Left colon (tissue), 2 donors: ENCODE measurements around the gene KCNQ5. TPM values are rescaled to one million over a fixed set of nuclear protein-coding genes. Genes with fewer than 3 reads are reported as not detected.

Experiments
- ATAC-seq: fragments of 200-7000 bp; cut with Tn5 transposase; one replicate; pipeline ENCODE4 v1.9.1; 2020; ENCODE audit warnings: mild to moderate bottlenecking, moderate library complexity
- DNase-seq, 2 donors: peaks; one replicate each; pipeline ENCODE4 v3.0.0-alpha.2; 2020
- intact Hi-C, 2 donors: fragments of 100-400 bp; cut with DNase I in 1 of 2; cut with micrococcal nuclease in 1 of 2; formaldehyde crosslinking; loops; one replicate each; pipeline versions ENCODE4 v1.11.2 to v1.14.0; 2022; cut with DNase I, micrococcal nuclease
- total RNA-seq, 2 donors: library from RNA; stranded (reverse); fragmentation: NEBNext Ultra II Directional; extraction: Animal tissue kit (Norgen Biotek cat#: 25700); gene quantifications; one replicate each; pipeline ENCODE4 v1.2.1, GENCODE V29; 2021
- donor health status: DM: no; HTN: no; CAD: no.
- donor health status: DM: yes; HTN: yes; CAD: no.

Gene KCNQ5
- total RNA-seq, 2 donors from 2014 or later: 0.47 TPM; not detected in 1

DNA sequence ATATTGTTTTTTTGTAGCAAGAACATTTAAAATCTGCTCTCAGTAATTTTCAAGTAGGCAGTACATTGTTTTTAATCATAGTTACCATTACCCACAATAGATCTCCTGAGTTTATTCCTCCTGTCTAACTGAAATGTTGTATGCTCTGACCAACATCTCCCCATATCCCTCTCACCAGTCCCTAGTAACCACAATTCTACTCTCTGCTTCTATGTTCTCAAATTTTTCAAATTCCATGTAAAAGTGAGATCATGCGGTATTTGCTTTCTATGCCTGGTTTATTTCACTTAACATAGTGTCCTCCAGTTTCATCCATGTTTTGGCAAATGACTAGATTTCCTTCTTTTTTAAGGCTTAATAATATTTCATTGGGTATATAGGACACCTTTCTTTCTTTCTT, 300.5 kb downstream of the KCNQ5 start:
- ATAC-seq (no peak), DNase-seq (no peak)
- intact Hi-C loops: no loop called here

DNA sequence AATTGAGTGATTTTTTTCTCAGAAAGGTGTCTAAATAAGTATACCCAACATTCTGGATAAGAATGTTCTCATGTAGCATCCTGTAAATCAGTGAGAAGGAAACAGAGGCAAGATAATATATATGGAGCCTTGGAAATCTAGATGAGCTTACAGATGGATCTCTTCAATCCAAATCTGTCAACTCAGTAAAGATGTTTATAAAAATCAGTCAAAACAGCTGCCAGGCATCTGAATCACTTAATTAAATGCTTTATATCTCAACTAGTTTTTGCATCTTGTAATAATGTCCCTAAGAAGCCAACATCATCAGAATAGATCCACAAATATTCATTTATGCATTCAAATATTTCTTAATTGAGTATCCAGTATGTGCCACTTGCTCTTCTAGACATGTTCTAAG, 303.3 kb downstream of the KCNQ5 start:
- intact Hi-C loops: no loop called here
- ATAC-seq: no peak

DNA sequence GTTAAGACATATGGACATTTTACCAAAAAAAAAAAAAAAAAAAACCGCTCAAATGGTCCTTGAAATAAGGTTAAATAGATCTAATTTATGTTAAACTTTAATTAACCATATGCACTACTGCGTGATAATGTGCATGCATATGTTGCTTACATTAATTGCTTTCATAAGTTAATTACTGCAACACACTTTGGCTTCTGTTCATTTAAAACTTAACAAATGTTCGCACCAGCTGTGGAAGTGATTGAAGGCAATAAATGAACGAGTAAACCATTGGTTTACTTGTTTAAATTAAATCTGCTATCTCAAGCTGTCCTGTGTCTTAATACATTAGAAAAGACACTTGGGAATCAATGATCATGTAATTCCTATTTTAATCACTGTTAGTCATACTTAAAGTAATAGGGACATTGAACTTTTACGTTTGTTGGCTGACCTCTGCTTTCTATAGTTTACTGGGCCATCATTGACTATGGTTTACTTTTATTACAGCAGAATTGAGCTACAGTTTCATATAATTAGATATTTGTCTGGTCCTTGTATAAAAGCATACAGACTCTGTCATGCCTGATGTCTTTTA, 308.8 kb downstream of the KCNQ5 start:
- intact Hi-C loops: no loop called here
- DNase-seq (no peak), ATAC-seq (no peak)

More for the DNA sequence above, 303.3 kb downstream of the KCNQ5 start:
- DNase-seq: no peak

DNA sequence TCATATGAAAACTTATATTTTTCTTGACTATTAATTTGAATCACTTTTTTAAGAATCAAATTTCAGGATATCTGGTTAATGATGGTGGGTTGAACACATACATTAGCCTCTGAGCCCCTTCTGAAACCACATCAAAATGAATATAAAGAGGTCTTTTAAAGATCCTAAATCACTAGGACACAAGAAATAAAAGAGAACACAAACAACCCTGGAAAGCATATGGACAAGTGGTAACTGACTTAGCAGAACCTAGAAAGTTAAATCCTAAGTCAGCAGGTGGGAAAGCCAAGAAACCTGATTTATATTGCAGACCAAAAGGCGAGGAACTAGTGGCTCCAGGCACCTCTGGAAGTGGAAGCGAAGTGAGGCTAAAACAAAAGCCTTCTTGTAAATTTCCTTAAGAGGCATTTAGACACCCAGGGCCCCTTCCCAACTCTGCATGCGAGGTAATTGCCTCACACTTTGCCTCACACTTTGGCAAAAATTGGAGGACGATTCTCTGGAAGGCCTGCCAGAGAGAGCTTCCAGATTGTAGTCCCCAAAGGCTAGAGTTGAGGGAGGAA, 309.5 kb downstream of the KCNQ5 start:
- intact Hi-C loops: no loop called here
- DNase-seq (no peak), ATAC-seq (no peak)

DNA sequence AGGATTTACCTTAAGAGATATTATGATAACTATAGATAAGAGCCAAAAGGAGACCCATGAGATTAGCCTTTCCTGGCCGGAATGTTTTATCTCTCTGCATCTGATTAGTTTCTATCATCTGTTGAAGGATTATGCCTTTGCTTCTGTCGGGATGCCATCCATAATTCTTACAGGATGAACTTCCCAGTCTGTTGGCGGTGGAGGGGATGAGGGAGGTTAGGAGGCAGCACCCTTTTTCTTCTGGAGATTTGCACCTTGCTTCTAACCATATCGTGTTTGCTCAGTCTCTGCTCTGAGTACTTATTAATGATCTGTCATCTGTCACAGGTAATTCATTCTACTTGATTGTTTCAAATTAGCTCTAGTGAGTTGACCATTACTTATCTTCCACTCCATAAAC, 311.4 kb downstream of the KCNQ5 start:
- DNase-seq: no peak
- no peak for ATAC-seq
- intact Hi-C loops: no loop called here

DNA sequence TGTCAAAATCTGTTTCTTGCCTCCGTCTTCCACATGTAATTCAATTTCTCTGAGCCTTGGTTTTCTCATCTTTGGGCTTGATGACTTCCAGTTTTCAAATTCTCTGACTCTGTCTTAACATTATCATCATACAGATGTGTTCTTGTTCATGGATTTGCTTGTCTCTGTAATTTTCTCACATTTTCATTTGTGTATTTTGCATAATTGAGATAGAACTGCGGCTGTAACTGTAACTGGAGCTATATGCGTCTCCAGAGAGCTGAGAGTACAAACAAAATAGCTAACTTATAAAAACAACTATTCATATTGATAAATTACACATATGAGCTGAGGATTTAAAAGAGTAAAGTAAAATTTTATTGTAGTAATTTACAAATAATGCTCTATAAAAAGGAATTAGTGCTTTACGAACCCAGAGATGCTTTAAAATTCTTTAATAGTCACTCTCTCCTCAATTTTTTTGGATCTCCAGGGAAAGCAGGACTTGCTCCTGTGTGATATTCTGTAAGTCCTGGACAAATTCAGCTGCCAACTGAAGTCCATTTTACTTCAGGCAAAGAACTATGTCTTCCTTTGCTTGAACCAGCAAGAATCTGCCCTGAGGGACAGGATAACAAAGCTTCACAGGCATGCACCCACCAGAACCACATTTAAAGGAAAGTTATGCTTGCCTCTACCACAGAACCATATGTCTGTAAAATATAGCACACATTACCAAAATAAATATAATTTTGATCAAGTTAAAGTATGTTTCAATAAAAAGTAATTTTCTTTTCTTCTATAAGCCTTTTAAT, 315.1 kb downstream of the KCNQ5 start:
- intact Hi-C loops: no loop called here

DNA sequence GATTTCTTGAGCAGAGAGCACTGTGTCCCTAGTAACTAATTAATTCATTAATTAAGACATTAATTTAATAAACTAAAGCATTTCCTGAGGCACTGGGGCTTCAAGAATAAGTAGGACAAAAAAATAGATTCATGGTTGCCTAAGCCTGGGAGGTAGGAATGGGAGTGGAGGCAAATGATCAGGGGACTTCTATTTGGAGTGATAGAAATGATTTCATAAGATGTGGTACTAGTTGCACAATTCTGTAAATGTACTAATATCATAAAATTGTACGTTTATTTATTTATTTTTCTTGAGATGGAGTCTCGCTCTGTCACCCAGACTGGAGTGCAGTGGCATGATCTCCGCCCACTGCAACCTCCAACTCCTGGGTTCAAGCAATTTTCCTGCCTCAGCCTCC, 316.2 kb downstream of the KCNQ5 start:
- ATAC-seq: no peak
- intact Hi-C loops: no loop called here
- DNase-seq: no peak

More for the DNA sequence above, 315.1 kb downstream of the KCNQ5 start:
- DNase-seq (no peak), ATAC-seq (no peak)

DNA sequence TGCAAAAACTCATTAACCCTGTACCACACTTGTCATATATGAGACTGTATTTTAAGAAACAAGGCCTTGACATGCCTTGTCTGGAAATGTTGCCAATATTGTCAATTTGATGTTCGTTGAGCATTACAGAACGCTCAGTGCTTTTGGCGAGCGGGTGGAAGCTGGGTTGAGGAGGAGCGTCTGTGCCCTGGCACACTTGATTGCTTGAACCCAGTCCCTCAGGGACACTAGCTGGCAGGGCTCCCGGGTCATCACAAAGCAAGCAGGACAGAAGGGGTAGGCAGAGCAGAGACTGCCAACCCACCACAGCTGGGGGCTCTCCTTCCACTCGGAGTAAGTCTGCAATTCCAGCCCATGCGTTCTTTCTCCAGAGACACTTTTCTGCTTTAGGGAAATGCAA, 317.1 kb downstream of the KCNQ5 start:
- DNase-seq (no peak), ATAC-seq (no peak)
- intact Hi-C loops: no loop called here

DNA sequence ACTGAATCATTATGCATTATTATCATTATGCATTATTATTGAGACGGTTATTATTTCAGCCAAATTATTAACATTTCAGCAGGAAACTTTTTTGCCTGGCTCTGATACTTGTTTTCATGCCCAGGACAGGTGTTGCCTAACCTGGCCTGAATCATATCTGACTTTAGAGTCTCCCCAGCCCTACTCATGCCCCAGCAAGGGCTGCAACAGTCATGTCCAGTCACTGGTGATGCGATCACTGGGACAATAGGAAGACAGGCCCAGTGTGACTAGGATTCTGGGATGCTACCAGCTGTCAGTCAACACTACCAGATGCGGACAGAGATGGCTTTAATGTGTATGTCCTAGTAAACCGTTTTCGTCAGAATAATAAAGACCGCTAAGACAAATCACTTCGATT, 318.4 kb downstream of the KCNQ5 start:
- no peak for ATAC-seq
- intact Hi-C loops: no loop called here
- no peak for DNase-seq

DNA sequence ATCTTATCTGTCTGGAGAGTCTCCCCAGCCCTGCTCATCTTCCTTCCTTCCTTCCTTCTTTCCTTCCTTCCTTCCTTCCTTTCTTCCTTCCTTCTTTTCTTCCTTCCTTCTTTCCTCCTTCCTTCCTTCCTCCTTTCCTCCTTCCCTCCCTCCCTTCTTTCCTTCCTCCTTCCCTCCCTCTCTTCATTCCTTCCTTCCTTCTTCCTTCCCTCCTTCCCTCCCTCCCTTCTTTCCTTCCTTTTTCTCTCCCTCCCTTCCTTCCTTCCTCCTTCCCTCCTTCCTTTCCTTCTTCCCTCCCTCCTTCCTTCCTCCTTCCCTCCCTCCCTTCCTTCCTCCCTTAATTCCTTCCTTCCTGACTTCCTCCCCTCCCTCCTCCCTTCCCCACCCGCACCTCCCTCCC, 319.4 kb downstream of the KCNQ5 start:
- ATAC-seq: no peak
- DNase-seq: no peak
- intact Hi-C loops: no loop called here

DNA sequence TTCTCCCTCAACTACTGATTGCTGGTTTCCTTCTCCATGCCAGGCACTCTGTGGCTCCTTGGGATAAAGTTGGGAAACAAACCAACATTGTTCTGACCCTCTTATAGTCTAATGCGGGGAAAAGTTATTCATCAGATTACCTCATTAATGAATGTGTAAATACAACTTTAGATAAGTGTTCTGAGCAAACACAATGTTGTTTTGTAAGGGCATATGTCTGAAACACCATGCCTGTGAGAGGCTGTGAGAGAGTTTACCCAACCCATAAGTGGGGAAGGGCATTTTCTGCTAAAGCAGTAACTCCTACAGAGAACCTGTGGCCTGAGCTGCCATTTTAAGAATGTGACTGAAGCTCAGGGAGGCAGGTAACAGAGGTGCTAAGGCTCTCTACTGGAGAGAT, 319.9 kb downstream of the KCNQ5 start:
- DNase-seq: no peak
- no peak for ATAC-seq
- intact Hi-C loops: no loop called here

DNA sequence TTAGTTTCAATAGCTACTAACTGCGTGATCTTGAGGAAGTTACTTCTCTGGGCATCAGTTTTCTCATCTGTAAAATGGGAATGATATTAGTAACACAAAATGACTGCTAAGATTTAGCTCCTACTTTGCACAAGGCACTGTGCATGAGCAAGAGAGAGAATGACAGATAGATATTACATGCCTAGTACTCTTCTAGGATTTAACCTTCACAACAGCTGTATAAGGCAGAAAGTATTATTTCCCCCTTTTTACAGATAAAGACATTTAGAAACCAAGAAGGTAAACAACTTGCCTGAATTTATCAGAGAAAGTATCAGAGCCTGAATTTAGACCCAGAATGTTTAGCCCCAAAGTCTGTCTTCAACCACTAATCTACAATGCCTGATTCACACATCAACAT, 321.8 kb downstream of the KCNQ5 start:
- no peak for ATAC-seq
- DNase-seq: no peak
- intact Hi-C loops: no loop called here

DNA sequence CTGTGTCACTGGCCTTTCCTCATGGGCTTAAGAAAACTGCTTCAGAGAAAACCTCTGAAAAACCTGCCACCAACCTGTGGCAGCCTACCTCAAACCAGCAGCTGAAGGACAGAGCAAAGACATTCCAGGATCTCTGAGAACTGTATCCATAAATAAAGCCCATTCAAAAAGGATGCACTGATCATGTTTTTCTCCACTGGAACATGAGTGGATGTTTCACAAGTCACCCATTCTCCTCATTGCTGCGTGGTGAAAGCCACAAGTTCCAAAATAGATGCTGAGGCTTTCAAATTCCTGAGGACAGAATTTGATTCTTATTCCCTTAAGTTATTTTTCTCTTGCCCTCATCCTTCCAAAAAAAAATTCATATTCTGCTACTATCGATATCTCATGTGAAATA, 322.8 kb downstream of the KCNQ5 start:
- ATAC-seq: no peak
- no peak for DNase-seq
- intact Hi-C loops: no loop called here

DNA sequence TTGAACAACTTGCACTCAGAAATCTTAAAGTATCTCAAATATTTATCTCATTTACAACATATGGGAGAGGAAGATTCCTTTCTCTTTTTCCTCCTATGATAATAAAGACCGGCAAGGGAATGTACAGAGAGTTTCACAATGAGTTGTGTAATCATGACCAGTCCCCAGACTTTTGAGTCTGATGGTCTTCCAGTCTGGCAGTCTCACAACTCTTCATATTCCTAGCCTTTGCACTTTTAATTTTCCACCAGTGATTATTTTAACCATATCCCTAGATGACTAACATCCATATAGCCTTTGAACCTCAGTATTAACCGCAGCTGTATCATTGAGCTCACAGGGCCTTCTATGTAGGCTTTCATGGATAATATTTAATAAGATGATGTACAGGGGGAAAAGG, 324.9 kb downstream of the KCNQ5 start:
- no peak for DNase-seq
- no peak for ATAC-seq
- intact Hi-C loops: no loop called here

DNA sequence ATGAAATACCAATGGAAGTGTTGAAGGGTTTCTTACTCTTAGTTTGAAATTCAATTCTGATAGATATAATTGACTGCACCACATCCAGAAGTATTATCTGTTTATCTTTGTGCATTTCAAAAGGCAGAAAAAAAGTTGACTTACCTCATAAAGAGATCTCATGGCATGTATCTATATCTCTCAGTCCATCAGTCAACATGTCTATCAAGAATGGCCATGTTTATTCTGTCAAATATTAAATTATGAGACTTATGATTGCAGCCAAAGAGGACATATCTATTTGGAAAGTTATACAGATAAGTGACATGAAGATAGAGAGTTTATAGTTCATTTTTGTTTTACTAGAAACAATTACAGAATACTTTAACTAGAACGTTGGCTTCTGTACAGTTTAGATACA, 325.7 kb downstream of the KCNQ5 start:
- intact Hi-C loops: no loop called here
- ATAC-seq: no peak
- no peak for DNase-seq

DNA sequence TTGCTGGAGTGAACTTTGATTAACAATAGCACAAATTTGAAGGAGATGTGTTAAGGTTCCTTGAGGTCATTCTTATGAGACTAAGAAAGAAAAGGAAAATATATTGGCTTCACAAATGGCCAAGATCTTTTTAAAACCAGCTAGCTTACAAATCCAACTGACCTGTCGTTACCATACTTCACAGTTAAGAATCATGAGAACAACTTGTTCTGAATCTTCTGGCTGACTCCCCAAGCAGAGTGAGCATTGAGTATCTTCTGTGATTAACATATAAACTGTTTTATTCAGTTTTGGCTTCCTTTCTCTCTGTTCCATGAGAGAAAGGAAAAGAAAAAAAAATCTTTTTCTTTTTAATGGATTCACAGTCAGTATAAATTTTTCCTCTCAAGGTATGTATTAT, 326.3 kb downstream of the KCNQ5 start:
- ATAC-seq: no peak
- no peak for DNase-seq
- intact Hi-C loops: no loop called here

DNA sequence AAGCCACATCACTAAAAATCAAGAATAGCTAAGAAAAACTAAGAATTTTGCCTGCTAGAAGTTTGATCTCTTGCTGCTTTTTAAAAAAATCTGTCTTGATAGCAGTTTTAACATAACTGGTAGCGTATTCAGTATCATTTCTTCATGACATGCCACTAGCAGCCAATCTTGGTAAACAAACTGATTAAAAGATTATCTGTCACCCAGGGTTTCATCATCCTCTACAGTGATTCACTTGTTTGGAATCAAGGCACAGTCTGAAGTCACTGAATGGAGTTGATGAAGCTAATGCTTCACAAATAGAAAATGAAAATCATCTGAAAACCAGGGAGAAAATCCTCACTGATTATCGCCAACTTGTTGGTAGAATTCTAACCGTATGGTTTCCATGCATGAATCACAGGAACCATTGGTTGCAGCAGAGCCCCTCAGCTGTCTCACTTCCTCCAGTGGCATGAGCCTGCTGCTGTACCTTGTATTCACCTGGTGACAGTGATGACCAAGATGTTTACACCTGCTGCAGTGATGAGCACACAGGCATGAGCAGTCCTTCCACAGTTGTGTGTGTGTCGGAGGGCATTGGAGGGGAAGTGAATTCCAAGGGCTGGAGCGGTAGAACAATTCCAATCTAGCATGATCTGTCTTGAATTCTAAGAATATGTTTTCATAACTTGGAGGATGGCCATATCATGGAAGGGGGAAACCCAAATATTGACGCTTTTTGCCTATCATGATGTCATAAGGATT, 328.4 kb downstream of the KCNQ5 start:
- no peak for DNase-seq
- intact Hi-C loops: no loop called here
- ATAC-seq: no peak

DNA sequence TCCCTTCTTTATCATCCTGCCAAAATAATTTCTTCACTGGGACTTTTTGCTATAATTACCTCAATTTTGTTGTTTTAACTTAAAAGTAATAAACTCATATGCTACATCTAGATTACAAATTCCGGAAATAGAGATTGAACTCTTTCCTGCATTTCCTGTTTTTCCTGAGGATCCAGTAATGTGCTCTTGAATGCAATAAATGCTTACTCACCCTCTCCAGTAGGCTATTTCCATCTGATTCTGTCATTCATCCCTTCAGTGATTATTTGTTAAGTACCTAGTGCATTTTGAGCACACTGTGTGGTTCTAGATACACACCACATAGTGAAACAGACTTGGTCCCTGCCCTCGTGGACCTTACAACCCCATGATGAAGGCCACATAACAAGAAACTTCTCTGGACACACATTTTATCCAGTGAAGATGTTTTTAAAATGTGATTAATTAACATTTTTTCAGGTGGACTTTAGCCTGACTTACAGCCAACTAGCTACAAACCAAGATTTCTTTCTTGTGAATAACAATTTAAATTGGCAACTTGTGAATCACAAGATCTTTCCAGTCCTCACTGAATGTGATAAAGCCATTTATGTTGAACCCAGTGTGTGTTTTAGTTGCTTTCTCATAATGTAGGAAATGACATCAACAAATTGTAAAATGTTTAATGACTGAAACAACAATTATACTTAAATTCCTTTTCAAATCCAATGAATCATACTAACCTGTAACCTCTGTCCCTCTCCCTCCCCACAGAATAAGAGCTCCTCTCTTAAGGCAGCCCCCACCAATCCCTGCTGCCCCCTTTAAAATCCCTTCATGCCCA, 331.2 kb downstream of the KCNQ5 start:
- intact Hi-C loops: no loop called here
- no peak for DNase-seq
- ATAC-seq: no peak

DNA sequence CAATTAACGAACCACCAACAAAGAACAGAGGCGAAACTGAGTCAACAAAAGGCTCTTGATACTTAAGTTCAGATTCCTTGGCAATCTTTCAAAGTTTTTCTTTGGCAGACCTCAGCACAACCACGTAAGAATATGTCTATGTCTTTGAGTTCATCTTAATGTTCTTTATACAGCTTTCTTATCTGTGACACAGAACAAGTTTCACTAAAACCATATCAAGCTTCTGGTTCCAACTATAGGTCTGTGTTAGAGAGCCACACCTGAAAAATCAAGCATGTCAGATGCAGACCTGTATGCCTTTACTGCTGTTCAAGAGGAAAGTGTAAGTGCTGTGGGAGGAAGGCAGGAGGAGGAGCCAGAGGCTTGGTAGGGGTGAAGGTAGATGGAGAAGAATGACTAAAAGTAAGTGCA, 332.1 kb downstream of the KCNQ5 start:
- DNase-seq (no peak), ATAC-seq (no peak)
- intact Hi-C loops: no loop called here
